ENCODE results near the gene DPYSL4. TPM values are rescaled to one million over a fixed set of nuclear protein-coding genes. Genes with fewer than 3 reads are reported as not detected.

Gene DPYSL4
- polyA plus RNA-seq, 3 donors: 0.08 TPM; not detected in 2

- H3K27ac ChIP-seq (ENCODE audit: low read depth in 1 of 2, low read length in 2 of 2): no peak overlapping the region
- no peaks in the 10 kb centered on the region for H4K20me1 ChIP-seq (ENCODE audit: insufficient read depth, low read length)
- Mint-ChIP-seq H3K27me3 (ENCODE audit: low read depth in 3 of 3) (peaks cover 39 to 56% (median 49%) of the 10 kb centered on the region in 3 donors), H3K36me3 (peaks cover 0 to under 1% of the 10 kb centered on the region in 2 donors), H3K9me3 (peaks cover 0 to 4% (median 0%) of the 10 kb centered on the region in 7 donors), H3K4me3 (no peak overlapping the region), H3K27ac (no peak overlapping the region), H3K4me1 (no peaks in the 10 kb centered on the region)
- H3K4me1 ChIP-seq (ENCODE audit: control insufficient read depth in 1 of 2, insufficient read depth in 2 of 2, low read length in 2 of 2): no peaks in the 10 kb centered on the region
- 85% methylated on average over 11 of the region's 16 CpGs for WGBS (ENCODE audit: insufficient coverage)
- H3K4me2 ChIP-seq (replicated peaks; ENCODE audit: extremely low read depth, low read length, poor library complexity, severe bottlenecking): no peak overlapping the region
- H3K4me3 ChIP-seq (replicated peaks in 1 of 3; ENCODE audit: low read depth in 2 of 3, low read length in 3 of 3): no peak overlapping the region
- peaks cover 0 to 1% of the 10 kb centered on the region in 2 donors for H3K9me3 ChIP-seq (replicated peaks in 1 of 2; ENCODE audit: control insufficient read depth in 1 of 2, insufficient read depth in 1 of 2, low read length in 2 of 2)
- intact Hi-C loops (cut with micrococcal nuclease): no loop called here
- no peak for DNase-seq
- H3K79me2 ChIP-seq (ENCODE audit: insufficient read depth, low read length): no peaks in the 10 kb centered on the region
- no peak for TF ChIP-seq CTCF (IDR thresholded peaks at IDR 0.05)
- no peak overlapping the region for H2AFZ ChIP-seq (ENCODE audit: insufficient read depth, low read depth, low read length, poor library complexity, severe bottlenecking)
- H3K36me3 ChIP-seq (replicated peaks in 1 of 2; ENCODE audit: control insufficient read depth in 1 of 2, insufficient read depth in 2 of 2, low read length in 2 of 2): no peaks in the 10 kb centered on the region
- H3K9ac ChIP-seq (ENCODE audit: insufficient read depth, low read length, poor library complexity, severe bottlenecking): no peak overlapping the region
- H3K27me3 ChIP-seq (ENCODE audit: control insufficient read depth in 2 of 2, insufficient read depth in 2 of 2, low read length in 2 of 2): peaks cover 7 to 36% of the 10 kb centered on the region in 2 donors
Measured at GRCh38 chr10:132179551-132180392, 7.0 kb upstream of the DPYSL4 start.

GRCh38 chr10:132180736-132181135 is 6.0 kb upstream of the DPYSL4 start:
- Mint-ChIP-seq H3K36me3 (peaks cover 0 to 3% of the 10 kb centered on the region in 2 donors), H3K9me3 (peaks cover 0 to 7% (median 0%) of the 10 kb centered on the region in 7 donors), H3K4me3 (no peak overlapping the region), H3K27ac (no peak overlapping the region), H3K27me3 (ENCODE audit: low read depth in 3 of 3) (peaks cover 41 to 59% (median 52%) of the 10 kb centered on the region in 3 donors), H3K4me1 (no peaks in the 10 kb centered on the region)
- intact Hi-C loops (cut with micrococcal nuclease): no loop called here
- H3K4me1 ChIP-seq (ENCODE audit: control insufficient read depth in 1 of 2, insufficient read depth in 2 of 2, low read length in 2 of 2): peaks cover 0 to 3% of the 10 kb centered on the region in 2 donors
- no peak for DNase-seq
- 46% methylated on average over 12 of the region's 14 CpGs for WGBS (ENCODE audit: insufficient coverage)
- H4K20me1 ChIP-seq (ENCODE audit: insufficient read depth, low read length): no peaks in the 10 kb centered on the region
- H3K4me2 ChIP-seq (replicated peaks; ENCODE audit: extremely low read depth, low read length, poor library complexity, severe bottlenecking): no peak overlapping the region
- no peak overlapping the region for H2AFZ ChIP-seq (ENCODE audit: insufficient read depth, low read depth, low read length, poor library complexity, severe bottlenecking)
- H3K9ac ChIP-seq (ENCODE audit: insufficient read depth, low read length, poor library complexity, severe bottlenecking): no peak overlapping the region
- peaks cover 3 to 7% of the 10 kb centered on the region in 2 donors for H3K9me3 ChIP-seq (replicated peaks in 1 of 2; ENCODE audit: control insufficient read depth in 1 of 2, insufficient read depth in 1 of 2, low read length in 2 of 2)
- H3K27me3 ChIP-seq (ENCODE audit: control insufficient read depth in 2 of 2, insufficient read depth in 2 of 2, low read length in 2 of 2): peaks cover 16 to 39% of the 10 kb centered on the region in 2 donors
- no peaks in the 10 kb centered on the region for H3K36me3 ChIP-seq (replicated peaks in 1 of 2; ENCODE audit: control insufficient read depth in 1 of 2, insufficient read depth in 2 of 2, low read length in 2 of 2)
- no peak overlapping the region for H3K4me3 ChIP-seq (replicated peaks in 1 of 3; ENCODE audit: low read depth in 2 of 3, low read length in 3 of 3)
- H3K79me2 ChIP-seq (ENCODE audit: insufficient read depth, low read length): no peaks in the 10 kb centered on the region
- no peak overlapping the region for H3K27ac ChIP-seq (ENCODE audit: low read depth in 1 of 2, low read length in 2 of 2)
- no peak for TF ChIP-seq CTCF (IDR thresholded peaks at IDR 0.05)
